SK-N-SH (cell line): ENCODE measurements around the gene GRB10. TPM values are rescaled to one million over a fixed set of nuclear protein-coding genes. Genes with fewer than 3 reads are reported as not detected.

ENCODE experiments used
- CTCF ChIA-PET: fragments of 300-600, 350-600 bp; formaldehyde crosslinking; extraction: SDS; loops from one replicate; lab custom pipeline; 2021; lab: Yijun Ruan, JAX
- POLR2A ChIA-PET: fragments of 350-600 bp; sonication (Branson Sonifier 250); formaldehyde crosslinking; extraction: SDS; loops from one replicate; lab custom pipeline; 2020; ENCODE audit warnings: antibody characterized with exemption, inconsistent platforms; lab: Yijun Ruan, JAX
- DNase-seq: peaks from one replicate; pipeline ENCODE4 v3.0.0; 2012
- H2AFZ ChIP-seq: fragments of 200-600 bp; sonication (generic); 2 replicates; pipeline ENCODE4 v1.8.1; 2016; ENCODE audit warnings: antibody characterized with exemption, mild to moderate bottlenecking, low read depth
- H3F3A ChIP-seq: fragments of 200-600 bp; sonication (generic); replicated peaks from 2 replicates; pipeline ENCODE3; 2016; ENCODE audit warnings: antibody characterized with exemption, mild to moderate bottlenecking; ENCODE audit not compliant: insufficient read depth
- H3K27ac ChIP-seq, 2 experiments: fragments of 200-500 bp in 1 of 2; fragments of 200-600 bp in 1 of 2; sonication (Bioruptor generic) in 1 of 2; sonication (generic), shearing (Covaris generic) in 1 of 2; 2 replicates each; pipeline versions ENCODE4 v1.5.1 to v1.6.1; 2014 to 2016; ENCODE audit warnings: low read depth in 2 of 2, inconsistent platforms in 1 of 2, low read length in 1 of 2, mild to moderate bottlenecking in 1 of 2, mixed read lengths in 1 of 2
- H3K27me3 ChIP-seq: fragments of 200-600 bp; sonication (generic), shearing (Covaris generic); 2 replicates; pipeline ENCODE4 v1.6.1; 2016; ENCODE audit warnings: mixed run types; ENCODE audit not compliant: insufficient read depth
- H3K36me3 ChIP-seq, 2 experiments: fragments of 200-500 bp in 1 of 2; fragments of 200-600 bp in 1 of 2; sonication (Bioruptor generic) in 1 of 2; sonication (generic) in 1 of 2; replicated peaks in 1 of 2; 2 replicates each; pipeline versions ENCODE3 to v1.5.1; 2014 to 2016; ENCODE audit warnings: low read length in 1 of 2, mild to moderate bottlenecking in 1 of 2; ENCODE audit not compliant: insufficient read depth in 2 of 2, control insufficient read depth in 1 of 2
- H3K4me1 ChIP-seq, 2 experiments: fragments of 200-500 bp in 1 of 2; fragments of 200-600 bp in 1 of 2; sonication (Bioruptor generic) in 1 of 2; sonication (generic), shearing (Covaris generic) in 1 of 2; 2 replicates each; pipeline versions ENCODE4 v1.5.1 to v1.6.1; 2014 to 2016; ENCODE audit warnings: low read depth in 1 of 2, low read length in 1 of 2, mixed run types in 1 of 2; ENCODE audit not compliant: insufficient read depth in 2 of 2, control insufficient read depth in 1 of 2
- H3K4me2 ChIP-seq: fragments of 200-600 bp; sonication (generic), shearing (Covaris generic); 2 replicates; pipeline ENCODE4 v1.6.1; 2017; ENCODE audit warnings: mixed run types
- H3K4me3 ChIP-seq, 2 experiments: fragments of 200-500 bp in 1 of 2; fragments of 200-600 bp in 1 of 2; sonication (Bioruptor generic) in 1 of 2; sonication (generic), shearing (Covaris generic) in 1 of 2; 2 replicates each; pipeline versions ENCODE4 v1.5.1 to v1.8.1; 2014 to 2016; ENCODE audit warnings: low read depth in 2 of 2, inconsistent platforms in 1 of 2, low read length in 1 of 2, mild to moderate bottlenecking in 1 of 2, mixed read lengths in 1 of 2, moderate library complexity in 1 of 2
- H3K79me2 ChIP-seq: fragments of 200-600 bp; sonication (generic); 2 replicates; pipeline ENCODE4 v1.8.1; 2017; ENCODE audit warnings: mild to moderate bottlenecking; ENCODE audit not compliant: insufficient read depth
- H3K9ac ChIP-seq: fragments of 200-600 bp; sonication (generic); 2 replicates; pipeline ENCODE4 v1.6.1; 2017; ENCODE audit warnings: mixed run types
- H3K9me2 ChIP-seq: fragments of 200-600 bp; sonication (generic); 2 replicates; pipeline ENCODE4 v1.6.1; 2017; ENCODE audit warnings: mixed run types
- H3K9me3 ChIP-seq: fragments of 200-600 bp; sonication (generic); 2 replicates; pipeline ENCODE4 v1.6.1; 2017; ENCODE audit warnings: mixed run types, mild to moderate bottlenecking, moderate library complexity
- H4K20me1 ChIP-seq: fragments of 200-600 bp; sonication (generic); 2 replicates; pipeline ENCODE4 v1.6.1; 2017; ENCODE audit warnings: mild to moderate bottlenecking, mixed run types; ENCODE audit not compliant: insufficient read depth
- ELF1 ChIP-seq: IDR thresholded peaks from 2 replicates; pipeline ENCODE4 v1.4.0; 2012
- FOXJ3 ChIP-seq: sonication (generic); formaldehyde crosslinking; IDR thresholded peaks from 2 replicates; pipeline ENCODE4 v1.5.1; 2020; ENCODE audit warnings: mild to moderate bottlenecking, missing genetic modification reagents
- GABPA ChIP-seq: IDR thresholded peaks from 2 replicates; pipeline ENCODE4 v1.4.0; 2012; ENCODE audit warnings: low read depth, mild to moderate bottlenecking
- GATA2 ChIP-seq: sonication (generic); formaldehyde crosslinking; IDR thresholded peaks from 2 replicates; pipeline ENCODE4 v1.5.0; 2020; ENCODE audit warnings: mild to moderate bottlenecking, missing genetic modification reagents
- MEF2A ChIP-seq: IDR thresholded peaks from 2 replicates; pipeline ENCODE4 v1.4.0; 2012; ENCODE audit warnings: low read depth, borderline replicate concordance
- PBX3 ChIP-seq: IDR thresholded peaks from 2 replicates; pipeline ENCODE4; 2012
- POLR2AphosphoS5 ChIP-seq: IDR thresholded peaks from 2 replicates; pipeline ENCODE4 v1.6.1; 2012; ENCODE audit warnings: low read depth, low read length
- REST ChIP-seq: IDR thresholded peaks from 2 replicates; pipeline ENCODE4 v1.6.1; 2012; ENCODE audit warnings: mild to moderate bottlenecking, low read depth, low read length, moderate library complexity
- RXRA ChIP-seq: IDR thresholded peaks from 2 replicates; pipeline ENCODE4 v1.4.0; 2012; ENCODE audit warnings: low read depth, mild to moderate bottlenecking, borderline replicate concordance
- SIN3A ChIP-seq: IDR thresholded peaks from 2 replicates; pipeline ENCODE4 v1.6.1; 2012; ENCODE audit warnings: low read depth, mild to moderate bottlenecking, low read length, moderate library complexity, borderline replicate concordance
- TCF12 ChIP-seq: IDR thresholded peaks from 2 replicates; pipeline ENCODE4 v1.4.0; 2012
- USF1 ChIP-seq: IDR thresholded peaks from 2 replicates; pipeline ENCODE4 v1.4.0; 2012; ENCODE audit warnings: low read depth, borderline replicate concordance
- WGBS: methylation state at CpG from one replicate; pipeline ENCODE4 v1.1.6; 2017; ENCODE audit warnings: low lambda C conversion rate; 5-methylcytosine and 5-hydroxymethylcytosine counted together
- polyA plus RNA-seq, 3 experiments: library from polyadenylated mRNA; depleted of rRNA; stranded (reverse); fragments of >200 nt; gene quantifications; 2 replicates each; pipeline ENCODE4 v1.2.3, GENCODE V29; 2012

The GRB10 gene
- polyA plus RNA-seq, 1 of the 3 experiments (the other 2 are of a cell fraction): 5.1 TPM

GRCh38 chr7:50724526-50725520 is 57.9 kb downstream of the GRB10 start:
- peaks cover 33% of the 10 kb centered on the region for H3F3A ChIP-seq
- H3K4me1 ChIP-seq: peaks cover 0 to 32% of the 10 kb centered on the region in 2 experiments; a peak in 3 of 4 replicates
- POLR2A ChIA-PET: no interaction called here
- H3K4me3 ChIP-seq: no peak overlapping the region
- no peaks in the 10 kb centered on the region for H3K9me3 ChIP-seq
- H4K20me1 ChIP-seq: peaks cover 83% of the 10 kb centered on the region
- CTCF ChIA-PET: interaction anchor here (1.0 kb wide), 1 partner anchor 34 kb away, joined by 3 read pairs; no protein-coding TSS in a partner anchor
- H2AFZ ChIP-seq: no peak overlapping the region
- no peaks in the 10 kb centered on the region for H3K9me2 ChIP-seq
- TF ChIP-seq MEF2A: no peak
- no peak for TF ChIP-seq USF1
- no peak for TF ChIP-seq SIN3A
- no peak for TF ChIP-seq TCF12
- TF ChIP-seq, all 33 proteins: peak for 0
- DNase-seq: no peak
- Histone ChIP-seq H3K36me3 (peaks cover 0 to 7% of the 10 kb centered on the region in 2 experiments), H3K27me3 (no peaks in the 10 kb centered on the region), H3K9ac (no peak overlapping the region), H3K79me2 (peaks cover 92% of the 10 kb centered on the region), H3K4me2 (no peak overlapping the region), H3K27ac (no peak overlapping the region)
- WGBS: 60% methylated on average over 18 of the region's 18 CpGs

- no peak for TF ChIP-seq GATA2 (CRISPR knock-in tag)
- no peak for TF ChIP-seq SIN3A
- TF ChIP-seq ELF1: no peak
- no peak for TF ChIP-seq FOXJ3 (CRISPR knock-in tag)
- no peak for TF ChIP-seq GABPA
- no peak for TF ChIP-seq POLR2AphosphoS5
- no peak for TF ChIP-seq RXRA
- TF ChIP-seq REST: no peak
- TF ChIP-seq PBX3: no peak
- POLR2A ChIA-PET: no interaction called here
- H3K9me2 ChIP-seq: no peaks in the 10 kb centered on the region
- CTCF ChIA-PET: interaction anchor here (1.0 kb wide), 1 partner anchor 33 kb away, joined by 3 read pairs; no protein-coding TSS in a partner anchor
- no peak overlapping the region for H3K4me3 ChIP-seq
- H3K4me2 ChIP-seq: no peak overlapping the region
- no peak overlapping the region for H2AFZ ChIP-seq
- peaks cover 93% of the 10 kb centered on the region for H3K79me2 ChIP-seq
- H3K27me3 ChIP-seq: no peaks in the 10 kb centered on the region
- H3K9me3 ChIP-seq: no peaks in the 10 kb centered on the region
- H3F3A ChIP-seq: peaks cover 29% of the 10 kb centered on the region
- peaks cover 0 to 28% of the 10 kb centered on the region in 2 experiments; a peak in 3 of 4 replicates for H3K4me1 ChIP-seq
- WGBS: 85% methylated on average over 8 of the region's 9 CpGs
- H4K20me1 ChIP-seq: peaks cover 81% of the 10 kb centered on the region
- H3K36me3 ChIP-seq: peaks cover 0 to 7% of the 10 kb centered on the region in 2 experiments
- DNase-seq: no peak
- no peak overlapping the region for H3K27ac ChIP-seq
- H3K9ac ChIP-seq: no peak overlapping the region
Observed at GRCh38 chr7:50723888-50724287, 58.8 kb downstream of the GRB10 start.
